ENCODE measurements around the gene TBC1D3B.
"Not testable (repeated sequence)": the region's sequence is repeated elsewhere in the genome, so short reads cannot be mapped to it uniquely, and the experiment has no call there.

The TBC1D3B gene

GRCh38 chr17:36185416-36185815 is 9.0 kb upstream of the TBC1D3B start:
- TF ChIP-seq, protein P1, sequence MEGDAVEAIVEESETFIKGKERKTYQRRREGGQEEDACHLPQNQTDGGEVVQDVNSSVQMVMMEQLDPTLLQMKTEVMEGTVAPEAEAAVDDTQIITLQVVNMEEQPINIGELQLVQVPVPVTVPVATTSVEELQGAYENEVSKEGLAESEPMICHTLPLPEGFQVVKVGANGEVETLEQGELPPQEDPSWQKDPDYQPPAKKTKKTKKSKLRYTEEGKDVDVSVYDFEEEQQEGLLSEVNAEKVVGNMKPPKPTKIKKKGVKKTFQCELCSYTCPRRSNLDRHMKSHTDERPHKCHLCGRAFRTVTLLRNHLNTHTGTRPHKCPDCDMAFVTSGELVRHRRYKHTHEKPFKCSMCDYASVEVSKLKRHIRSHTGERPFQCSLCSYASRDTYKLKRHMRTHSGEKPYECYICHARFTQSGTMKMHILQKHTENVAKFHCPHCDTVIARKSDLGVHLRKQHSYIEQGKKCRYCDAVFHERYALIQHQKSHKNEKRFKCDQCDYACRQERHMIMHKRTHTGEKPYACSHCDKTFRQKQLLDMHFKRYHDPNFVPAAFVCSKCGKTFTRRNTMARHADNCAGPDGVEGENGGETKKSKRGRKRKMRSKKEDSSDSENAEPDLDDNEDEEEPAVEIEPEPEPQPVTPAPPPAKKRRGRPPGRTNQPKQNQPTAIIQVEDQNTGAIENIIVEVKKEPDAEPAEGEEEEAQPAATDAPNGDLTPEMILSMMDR (conservative IDR thresholded peaks at IDR 0.05; ENCODE audit: low read depth): no peak
- POLR2A ChIA-PET (ENCODE audit: low non-redundant PET): no interaction called here
- no peak overlapping the region for H3K27ac ChIP-seq
- DNase-seq (ENCODE audit: low spot score): no peak
- CTCF ChIA-PET: no interaction called here

DNA sequence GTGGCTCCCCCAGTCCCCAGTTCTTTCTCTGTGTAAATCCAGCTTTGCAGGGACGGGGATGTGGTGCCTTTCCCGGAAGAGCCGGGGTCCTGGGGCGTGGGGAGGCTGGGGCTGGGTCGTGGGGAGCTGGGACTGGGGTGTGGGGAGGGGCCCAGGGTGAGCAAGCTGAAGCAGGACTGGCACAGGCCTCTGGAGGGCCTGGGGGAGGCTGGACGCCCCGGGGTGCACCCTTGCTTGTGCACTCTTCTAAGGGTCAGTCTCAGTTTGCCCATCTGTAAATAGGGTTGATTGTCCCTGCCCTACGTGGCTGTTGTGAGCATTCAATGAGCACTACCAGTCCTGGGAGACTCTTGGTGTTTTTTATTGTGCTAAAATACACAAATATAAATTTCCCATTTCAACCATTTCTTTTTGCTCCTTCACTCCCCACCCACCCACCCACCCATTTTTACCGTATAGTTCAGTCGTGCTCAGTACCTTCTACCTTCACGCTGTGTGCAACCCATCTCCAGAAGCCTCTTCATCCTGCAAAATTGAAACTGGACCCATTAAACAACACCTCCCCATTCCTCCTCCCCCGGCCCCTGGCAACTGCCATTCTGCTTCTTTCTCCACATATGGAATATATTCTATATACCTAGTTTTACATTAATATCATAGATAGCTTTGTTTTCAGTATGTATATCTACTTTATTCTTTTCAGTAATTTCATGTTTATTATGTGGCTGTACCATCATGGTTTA is 7.8 kb upstream of the TBC1D3B start:
- no peak overlapping the region for H3K27ac ChIP-seq
- ChIA-PET CTCF (interaction anchor here (0.7 kb wide), 1 partner anchor 86 kb away, joined by 3 read pairs; no protein-coding TSS in a partner anchor), POLR2A (ENCODE audit: low non-redundant PET) (no interaction called here)
- TF ChIP-seq, protein P1 (conservative IDR thresholded peaks at IDR 0.05; ENCODE audit: low read depth): no peak
- no peak for DNase-seq (ENCODE audit: low spot score)

- ChIA-PET POLR2A (ENCODE audit: low non-redundant PET) (no interaction called here), CTCF (interaction anchor here (0.6 to 0.8 kb wide), 2 partner anchors 219 to 300 kb away, joined by 3 to 5 read pairs; no protein-coding TSS in a partner anchor)
- TF ChIP-seq, protein P1 (conservative IDR thresholded peaks at IDR 0.05; ENCODE audit: low read depth): no peak
- DNase-seq (ENCODE audit: low spot score): peak; percentile 72
- no peak overlapping the region for H3K27ac ChIP-seq
Observed at GRCh38 chr17:36183001-36183971, 6.8 kb upstream of the TBC1D3B start.

GRCh38 chr17:36182176-36183000 is 6.0 kb upstream of the TBC1D3B start:
- POLR2A ChIA-PET (ENCODE audit: low non-redundant PET): no interaction called here
- no peak for DNase-seq (ENCODE audit: low spot score)
- TF ChIP-seq, protein P1 (conservative IDR thresholded peaks at IDR 0.05; ENCODE audit: low read depth): no peak
- CTCF ChIA-PET: interaction anchor here (0.6 to 0.8 kb wide), 2 partner anchors 218 to 301 kb away, joined by 3 to 5 read pairs; no protein-coding TSS in a partner anchor
- no peak overlapping the region for H3K27ac ChIP-seq

DNA sequence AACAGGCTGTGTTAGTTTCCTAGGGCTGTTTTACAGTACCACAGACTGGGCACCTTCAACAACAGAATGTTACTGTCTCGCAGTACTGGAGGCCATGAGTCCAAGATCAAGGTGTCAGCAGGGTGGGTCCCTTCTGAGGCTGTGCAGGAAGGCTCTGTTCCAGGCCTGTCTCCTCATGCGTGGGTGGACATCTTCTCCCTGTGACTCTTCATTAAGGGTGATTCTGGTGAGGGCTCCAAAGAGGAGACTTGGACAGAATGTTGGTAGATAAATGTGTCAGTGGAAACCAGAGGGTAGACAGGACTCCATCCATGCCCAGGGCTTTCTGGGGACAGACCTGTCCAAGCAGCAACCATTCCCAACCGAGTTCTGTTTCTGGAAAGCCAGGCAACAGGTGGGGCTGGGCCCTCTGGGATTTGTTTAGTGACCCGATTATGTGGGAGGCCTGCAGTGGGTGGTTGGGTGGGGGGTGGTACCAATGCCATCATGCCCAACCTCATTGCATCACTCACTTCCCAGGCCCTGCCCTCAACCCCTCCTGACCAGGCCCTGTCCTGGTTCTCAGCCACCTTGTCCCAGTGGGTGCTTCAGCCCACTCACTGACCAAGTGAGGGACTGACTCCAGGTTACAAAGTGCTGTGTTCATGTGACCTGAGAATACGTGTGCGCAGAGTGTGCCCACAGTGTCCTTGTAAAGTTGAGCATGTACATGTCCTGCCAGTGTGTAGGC is 5.2 kb upstream of the TBC1D3B start:
- DNase-seq (ENCODE audit: low spot score); H3K27ac ChIP-seq; POLR2A ChIA-PET (ENCODE audit: low non-redundant PET): not testable (repeated sequence)
- CTCF ChIA-PET: interaction anchor here (0.6 kb wide), 1 partner anchor 234 kb away, joined by 3 read pairs; no protein-coding TSS in a partner anchor

DNA sequence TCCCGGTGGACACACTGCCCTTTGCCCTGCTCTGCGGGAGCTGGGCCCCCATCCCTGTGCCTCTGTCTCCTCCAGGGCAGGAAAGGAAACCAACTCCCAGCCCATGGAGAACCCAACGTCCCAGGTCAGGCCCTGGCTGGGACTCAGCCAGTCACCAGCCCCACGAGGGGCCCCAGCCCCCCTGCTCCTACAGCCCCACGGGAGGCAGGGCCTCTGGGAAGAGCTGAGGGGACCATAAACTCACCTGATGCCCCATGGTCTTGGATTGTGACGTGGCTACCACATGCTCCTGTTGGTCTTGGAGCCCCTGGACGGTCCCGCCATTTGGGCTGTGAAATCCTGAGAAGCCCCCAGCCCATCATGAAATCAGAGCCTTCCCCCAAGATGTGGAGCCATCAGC is 7.6 kb downstream of the TBC1D3B start:
- H3K27ac ChIP-seq; POLR2A ChIA-PET (ENCODE audit: low non-redundant PET); DNase-seq (ENCODE audit: low spot score); CTCF ChIA-PET: not testable (repeated sequence)
